GM10847 (cell line): Measurements from ENCODE around the gene PSAT1.

Source experiments
- POLR2A ChIP-seq: IDR thresholded peaks from 2 replicates; pipeline ENCODE4 v1.6.1; 2011; ENCODE audit not compliant: insufficient read length; ENCODE audit errors: extremely low read depth

PSAT1 gene

GRCh38 chr9:78366827-78367226 is 69.9 kb downstream of the PSAT1 start:
- TF ChIP-seq POLR2A: no peak

GRCh38 chr9:78368236-78368635 is 71.3 kb downstream of the PSAT1 start:
- no peak for TF ChIP-seq POLR2A

DNA sequence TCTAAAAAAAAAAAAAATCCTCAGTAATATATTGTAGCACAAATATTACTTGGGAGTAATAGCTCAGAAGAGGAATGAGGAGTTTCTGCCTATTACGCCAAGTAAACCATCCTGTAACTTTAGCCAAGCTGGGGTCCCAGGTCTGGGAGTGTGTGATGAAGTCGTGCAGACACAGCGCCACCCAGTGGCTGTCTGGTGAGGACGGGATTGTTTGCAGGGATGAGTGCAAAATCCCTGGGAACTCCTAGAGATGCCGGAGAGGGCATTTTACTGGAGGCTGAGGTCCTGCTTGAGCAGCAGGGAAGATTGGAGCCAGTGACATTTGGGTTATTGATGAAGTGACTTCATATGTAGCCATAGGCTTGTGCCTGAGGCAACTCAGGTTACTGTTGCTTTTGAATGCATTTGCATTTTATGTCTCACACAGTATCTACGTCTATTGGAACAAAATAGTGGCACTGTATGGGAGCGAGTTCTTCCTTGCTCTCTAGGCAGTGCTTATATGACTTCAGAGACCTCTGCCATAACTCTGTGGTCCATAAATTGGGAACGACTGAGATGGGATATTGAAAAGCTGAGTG is 72.8 kb downstream of the PSAT1 start:
- no peak for TF ChIP-seq POLR2A

GRCh38 chr9:78370991-78371390 is 74.1 kb downstream of the PSAT1 start:
- TF ChIP-seq POLR2A: no peak

- TF ChIP-seq POLR2A: no peak
These were observed 75.1 kb downstream of the PSAT1 start for GRCh38 chr9:78371981-78372380.
